HUDEP-2 (cell line): Measurements from ENCODE around the gene JAZF1.

Experiments
- DNase-seq, 76 experiments: peaks; one replicate each; lab custom pipeline; 2025; ENCODE audit not compliant: unreplicated experiment in 76 of 76; lab: John Stamatoyannopoulos, UW

The JAZF1 gene

DNA sequence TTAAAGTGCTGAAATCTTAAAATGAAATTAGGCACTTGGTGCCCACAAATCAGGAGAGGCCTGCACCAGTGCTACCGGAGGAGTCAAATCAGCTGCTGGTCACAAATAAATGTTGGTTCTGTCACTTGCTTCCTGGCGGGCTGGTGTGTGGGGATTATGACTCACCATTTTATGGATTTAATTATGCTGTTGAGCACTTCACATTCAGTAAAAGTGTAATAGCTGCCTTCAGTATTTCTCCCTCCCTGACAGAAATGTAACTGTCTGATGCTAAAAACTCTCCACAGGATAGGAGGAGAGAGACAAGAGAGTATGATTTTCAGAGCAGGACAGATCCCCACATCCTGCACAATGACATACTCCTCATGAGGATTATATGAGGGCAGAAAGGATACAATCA, 186.0 kb downstream of the JAZF1 start:
- no peak for DNase-seq

- no peak for DNase-seq
These were observed 187.7 kb downstream of the JAZF1 start for GRCh38 chr7:27992755-27993493.

- no peak for DNase-seq
These were observed 188.5 kb downstream of the JAZF1 start for GRCh38 chr7:27992097-27992496.

GRCh38 chr7:27991006-27991528, 189.5 kb downstream of the JAZF1 start:
- DNase-seq: no peak

DNA sequence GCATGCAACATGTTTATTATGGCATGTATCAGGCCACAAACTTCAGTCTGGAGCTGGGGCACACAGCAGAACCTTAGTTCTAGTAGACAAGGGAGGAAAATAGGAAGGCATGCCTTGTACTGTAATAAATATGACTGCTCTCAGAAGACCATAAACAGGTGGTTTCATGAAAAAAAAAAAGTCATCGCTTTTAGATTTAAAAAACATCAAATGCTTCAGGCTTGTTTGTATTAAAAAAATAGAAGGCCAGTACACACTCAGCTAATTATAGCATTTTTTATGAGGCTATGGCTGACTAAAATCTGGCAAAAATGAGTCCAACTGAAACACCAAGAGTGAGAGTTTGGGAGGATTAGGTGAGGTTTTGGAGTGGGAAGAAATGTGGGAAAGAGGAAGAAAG, 204.1 kb downstream of the JAZF1 start:
- no peak for DNase-seq

GRCh38 chr7:27973625-27974024, 207.0 kb downstream of the JAZF1 start:
- DNase-seq: no peak

DNA sequence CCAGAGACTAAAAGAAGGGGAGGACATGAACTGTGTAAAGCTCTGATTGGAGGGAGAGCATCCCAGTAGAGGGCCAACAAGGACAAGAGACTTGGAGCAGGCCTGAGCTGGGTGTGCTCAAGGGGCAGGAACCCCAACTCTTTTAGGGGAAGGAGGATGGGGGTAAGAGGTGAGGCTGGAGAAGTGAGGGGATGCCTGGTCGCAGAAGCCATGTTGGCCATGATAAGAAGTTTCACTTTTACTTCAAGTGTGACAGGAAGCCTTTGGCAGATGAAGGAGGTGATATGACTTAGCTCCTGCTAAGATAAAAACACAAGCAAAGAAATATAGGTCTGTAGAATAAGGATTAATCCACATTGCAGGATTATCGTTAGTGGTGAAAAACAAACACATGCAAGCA, 208.3 kb downstream of the JAZF1 start:
- DNase-seq: no peak

GRCh38 chr7:27971171-27971812, 209.3 kb downstream of the JAZF1 start:
- no peak for DNase-seq

DNA sequence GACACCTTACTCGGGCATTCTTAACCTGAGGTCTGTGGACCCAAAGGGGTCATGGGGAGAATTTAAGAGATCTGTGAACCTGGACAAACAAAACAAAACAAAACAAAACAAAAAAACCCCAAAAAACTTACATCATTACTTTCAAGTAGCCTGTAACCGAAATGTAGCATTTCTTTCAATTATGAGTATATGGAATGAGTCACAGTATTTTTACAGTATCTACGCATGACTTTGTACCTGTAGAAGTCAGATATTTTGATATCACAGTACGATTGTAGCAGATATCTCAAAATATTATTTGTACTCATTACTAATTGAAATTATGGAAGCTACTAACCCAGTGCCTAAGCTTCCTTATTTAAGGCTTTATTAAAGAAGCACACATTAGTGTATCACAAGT, 210.2 kb downstream of the JAZF1 start:
- no peak for DNase-seq

DNA sequence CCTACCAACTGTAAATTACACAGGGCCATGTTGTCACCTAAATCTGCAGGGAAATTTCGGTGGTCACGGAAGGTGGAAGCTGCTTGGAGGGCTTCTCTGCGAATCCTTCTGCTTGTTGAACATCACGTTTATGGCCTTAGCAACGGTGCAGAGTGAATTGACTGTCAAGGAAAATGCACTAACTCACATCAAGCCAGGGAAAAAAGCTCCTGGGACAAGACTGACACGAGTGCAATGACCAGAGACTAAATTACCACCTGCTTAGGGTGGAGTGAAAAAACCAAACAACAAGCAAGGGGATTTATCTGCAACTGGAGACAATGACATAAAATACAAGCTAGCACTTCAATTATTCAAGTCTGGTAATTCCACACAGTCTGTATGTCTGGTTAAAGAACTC, 211.2 kb downstream of the JAZF1 start:
- DNase-seq: no peak

DNA sequence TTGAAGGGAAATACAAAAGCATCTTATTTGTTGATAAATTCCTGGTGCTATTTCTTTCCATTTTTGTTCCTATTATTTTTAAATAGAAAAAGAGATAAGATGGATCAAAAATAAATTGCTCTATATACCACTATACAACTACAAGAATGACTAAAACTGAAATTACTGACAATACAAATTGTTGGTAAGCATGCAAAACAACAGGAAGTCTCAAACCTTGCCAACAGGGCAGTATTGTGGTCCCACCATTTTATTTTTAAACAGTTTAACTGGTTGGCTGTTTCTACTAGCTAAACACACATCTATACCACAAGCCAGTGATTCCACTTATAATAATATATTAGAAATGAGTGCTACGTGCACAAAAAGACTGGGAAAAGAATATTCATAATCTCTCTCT, 213.0 kb downstream of the JAZF1 start:
- DNase-seq: no peak

- DNase-seq: no peak
These were observed 214.3 kb downstream of the JAZF1 start for GRCh38 chr7:27966219-27966780.

DNA sequence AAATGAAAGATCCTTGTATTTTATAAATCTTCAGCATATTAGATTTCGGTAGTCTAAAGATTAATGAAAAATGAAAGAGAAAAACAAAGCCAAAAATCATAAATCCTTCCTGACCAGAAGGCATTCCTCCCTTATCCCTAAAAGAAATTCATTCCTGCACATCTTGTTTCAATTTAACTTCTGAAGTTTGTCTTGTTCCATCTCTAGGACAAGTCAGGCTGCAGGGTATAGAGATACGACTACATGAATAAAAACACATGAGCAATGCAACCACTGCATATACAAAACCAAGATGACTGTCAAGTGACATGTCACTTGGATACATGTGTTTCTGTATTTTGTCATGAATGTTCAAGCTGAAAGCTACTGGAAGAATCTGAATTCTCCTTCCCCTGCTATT, 214.9 kb downstream of the JAZF1 start:
- no peak for DNase-seq

DNA sequence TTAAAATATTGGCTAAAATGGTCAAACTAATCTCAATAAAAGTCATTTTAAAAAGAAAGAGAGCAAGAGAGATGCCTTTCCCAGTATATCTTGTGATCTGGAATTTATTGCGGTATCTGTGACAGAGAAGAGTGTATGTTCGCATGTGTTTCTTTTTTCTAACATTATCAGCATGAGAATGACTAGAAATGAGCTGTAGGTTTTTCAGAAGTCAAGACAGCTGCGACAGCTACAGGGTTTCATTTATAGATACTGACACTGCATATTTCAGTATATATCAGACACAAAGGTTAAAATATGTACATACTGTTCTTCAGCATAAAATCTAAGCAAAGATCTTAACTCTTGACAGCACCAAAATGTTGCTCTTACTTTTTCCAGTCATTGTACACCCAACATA, 215.8 kb downstream of the JAZF1 start:
- DNase-seq: no peak

- DNase-seq: no peak
These were observed 217.5 kb downstream of the JAZF1 start for GRCh38 chr7:27963056-27963455.

DNA sequence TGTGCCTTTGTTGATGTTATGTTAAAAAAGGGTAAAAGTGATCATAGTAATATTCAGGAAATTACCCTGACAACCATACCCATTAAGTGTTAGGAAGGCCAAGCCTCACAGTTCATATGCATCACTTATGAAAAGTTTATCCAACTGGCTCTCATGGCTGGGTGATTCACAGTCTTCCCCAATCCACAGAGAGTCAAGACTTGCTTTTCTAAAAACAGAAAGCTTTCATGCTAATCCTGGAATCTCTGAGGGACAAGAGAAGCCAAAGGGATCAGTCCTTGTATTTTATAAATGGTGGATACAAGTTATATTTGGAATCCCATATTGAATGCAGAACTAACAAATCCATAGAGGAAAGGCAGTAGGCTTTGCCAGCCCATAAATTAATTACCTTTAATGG, 218.3 kb downstream of the JAZF1 start:
- DNase-seq: no peak

- DNase-seq: peak in 1 of 76 experiments; percentile 11
These were observed 219.3 kb downstream of the JAZF1 start for GRCh38 chr7:27961255-27961654.

- DNase-seq: no peak
These were observed 220.2 kb downstream of the JAZF1 start for GRCh38 chr7:27960415-27960814.

- DNase-seq: no peak
These were observed 221.6 kb downstream of the JAZF1 start for GRCh38 chr7:27958933-27959548.

DNA sequence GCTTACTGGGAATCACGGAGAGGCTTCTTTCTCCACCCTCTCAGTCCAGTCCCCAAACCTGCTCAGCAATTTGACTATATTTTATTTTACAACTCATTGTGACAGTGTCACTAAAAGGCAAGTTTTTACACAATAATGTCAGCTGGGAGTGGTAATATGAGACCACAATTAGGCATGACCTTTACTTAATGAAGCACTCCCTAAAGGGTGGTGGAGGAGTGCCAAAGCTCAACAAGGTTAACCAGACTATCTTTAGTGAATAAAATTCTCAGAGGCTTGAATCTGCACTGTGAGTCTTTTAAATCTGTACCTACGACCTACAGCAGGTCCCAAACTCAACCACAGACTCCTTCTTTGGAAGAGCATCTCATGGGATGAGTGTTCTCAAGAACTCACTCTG, 225.0 kb downstream of the JAZF1 start:
- no peak for DNase-seq

- no peak for DNase-seq
These were observed 225.6 kb downstream of the JAZF1 start for GRCh38 chr7:27955011-27955410.

DNA sequence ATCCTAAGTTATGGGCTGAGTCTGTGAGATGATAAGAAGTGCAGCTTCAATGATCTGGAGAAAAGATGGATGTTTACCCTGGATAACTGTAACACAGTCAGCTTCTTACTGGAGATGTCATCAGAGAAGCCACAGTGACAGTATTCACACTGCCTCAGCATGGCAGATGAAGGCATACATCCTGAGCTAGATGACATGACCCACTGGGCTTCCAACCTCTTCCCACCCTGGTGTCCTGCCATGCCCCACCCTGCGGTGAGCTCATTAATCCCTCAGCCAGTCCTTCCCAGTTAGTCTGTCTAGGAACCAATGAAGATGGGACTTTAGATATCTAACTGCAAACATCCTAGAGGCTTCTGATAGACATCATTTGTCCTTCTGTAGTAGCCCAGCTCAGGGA, 226.8 kb downstream of the JAZF1 start:
- DNase-seq: no peak
